PC-3 (cell line): Measurements from ENCODE around the gene PHACTR2. TPM values are rescaled to one million over a fixed set of nuclear protein-coding genes. Genes with fewer than 3 reads are reported as not detected.
"Not testable (repeated sequence)": the region's sequence is repeated elsewhere in the genome, so short reads cannot be mapped to it uniquely, and the experiment has no call there.

Source experiments
- ATAC-seq: fragments of 200-7000 bp; cut with Tn5 transposase; 2 replicates; pipeline ENCODE4 v1.9.1; 2020; ENCODE audit warnings: mild to moderate bottlenecking, moderate library complexity
- BruUV-seq: library from RNA; stranded (reverse); fragments of 400-500 nt; replicated peaks from 2 replicates; lab custom pipeline; 2021; lab: Mats Ljungman, UMichigan
- CTCF ChIA-PET: fragments of 300-600 bp; sonication (Branson Sonifier 250); formaldehyde crosslinking; loops from one replicate; lab custom pipeline; 2022; ENCODE audit warnings: antibody characterized with exemption; lab: Charles Lee
- POLR2A ChIA-PET: fragments of 300-600 bp; sonication (Branson Sonifier 250); formaldehyde crosslinking; loops from one replicate; lab custom pipeline; 2022; ENCODE audit warnings: antibody characterized with exemption; ENCODE audit not compliant: unreplicated experiment; lab: Charles Lee
- DNase-seq: peaks from one replicate; pipeline ENCODE4 v3.0.0-alpha.2; 2015
- H2AFZ ChIP-seq: fragments of 300-600 bp; sonication (generic); 2 replicates; pipeline ENCODE4 v1.6.0; 2016; ENCODE audit warnings: antibody characterized with exemption, low read length
- H3F3A ChIP-seq: fragments of 300-600 bp; sonication (generic); one replicate; pipeline ENCODE4 v1.6.0; 2017; ENCODE audit warnings: antibody characterized with exemption, low read length, control low read depth, mild to moderate bottlenecking; ENCODE audit not compliant: unreplicated experiment
- H3K27ac ChIP-seq: fragments of 300-600 bp; sonication (generic); 2 replicates; pipeline ENCODE4 v1.5.1; 2016; ENCODE audit warnings: mild to moderate bottlenecking, low read length
- H3K27me3 ChIP-seq: fragments of 300-600 bp; sonication (generic); 2 replicates; pipeline ENCODE4 v1.6.1; 2016; ENCODE audit warnings: low read length, mixed read lengths
- H3K36me3 ChIP-seq: fragments of 300-600 bp; sonication (generic); 2 replicates; pipeline ENCODE4 v1.6.1; 2016; ENCODE audit warnings: low read depth, mixed run types, low read length, mixed read lengths
- H3K4me1 ChIP-seq: fragments of 300-600 bp; sonication (generic); 2 replicates; pipeline ENCODE4 v1.5.1; 2016; ENCODE audit warnings: low read length; ENCODE audit not compliant: insufficient read depth
- H3K4me2 ChIP-seq: fragments of 300-600 bp; sonication (generic); 2 replicates; pipeline ENCODE4 v1.6.0; 2016; ENCODE audit warnings: low read length
- H3K4me3 ChIP-seq: fragments of 300-600 bp; sonication (generic); 2 replicates; pipeline ENCODE4 v1.5.1; 2016; ENCODE audit warnings: mild to moderate bottlenecking, low read length, mixed read lengths
- H3K79me2 ChIP-seq: fragments of 300-600 bp; sonication (generic); 2 replicates; pipeline ENCODE4 v1.6.1; 2017; ENCODE audit warnings: low read length, mixed read lengths
- H3K9ac ChIP-seq: fragments of 300-600 bp; sonication (generic); 2 replicates; pipeline ENCODE4 v1.6.0; 2016; ENCODE audit warnings: mild to moderate bottlenecking, low read length
- H3K9me2 ChIP-seq: fragments of 300-600 bp; sonication (generic); replicated peaks from 2 replicates; pipeline ENCODE4 v1.6.1; 2016; ENCODE audit warnings: mixed run types, low read length, mixed read lengths
- H3K9me3 ChIP-seq: fragments of 300-600 bp; sonication (generic); 2 replicates; pipeline ENCODE4 v1.6.1; 2016; ENCODE audit warnings: low read length, mixed read lengths
- H4K20me1 ChIP-seq: fragments of 300-600 bp; sonication (generic); 2 replicates; pipeline ENCODE4 v1.6.1; 2016; ENCODE audit warnings: low read length, mixed read lengths
- CTCF ChIP-seq: fragments of 300-600 bp; sonication (generic); conservative IDR thresholded peaks from 2 replicates; pipeline ENCODE4 v1.5.1; 2017; ENCODE audit warnings: antibody characterized with exemption, low read depth, mild to moderate bottlenecking, low read length
- EZH2 ChIP-seq: fragments of 300-600 bp; sonication (generic); IDR thresholded peaks from one replicate; pipeline ENCODE4 v1.6.1; 2017; ENCODE audit warnings: antibody characterized with exemption, mild to moderate bottlenecking, low read length; ENCODE audit not compliant: unreplicated experiment
- EZH2phosphoT487 ChIP-seq: fragments of 300-600 bp; sonication (generic); IDR thresholded peaks from 2 replicates; pipeline ENCODE4 v1.6.1; 2018; ENCODE audit warnings: mild to moderate bottlenecking, antibody characterized with exemption, low read length, borderline replicate concordance
- intact Hi-C: fragments of 100-400 bp; cut with micrococcal nuclease; formaldehyde crosslinking; loops from 2 replicates; pipeline ENCODE4 v1.9.0; 2023
- total RNA-seq: library from RNA; depleted of rRNA; stranded (reverse); fragments of >200 nt; gene quantifications from 2 replicates; pipeline ENCODE4 v1.2.3, GENCODE V29; 2014

PHACTR2 gene
- total RNA-seq, 1 experiment from 2014 or later, result 19.4 TPM

- not testable (repeated sequence) for BruUV-seq
Observed at GRCh38 chr6:143669483-143669882, 8.3 kb upstream of the PHACTR2 start.

GRCh38 chr6:143673669-143674068 is 4.1 kb upstream of the PHACTR2 start:
- intact Hi-C loops, result loop anchor here (5.0 to 10.0 kb wide), 3 partner anchors 96 to 331 kb away; partner anchors contain the start of genes LTV1 and PLAGL1
- Histone ChIP-seq H3K36me3 (no peaks in the 10 kb centered on the region), H3K79me2 (peaks cover 4% of the 10 kb centered on the region), H3F3A (peaks cover 9% of the 10 kb centered on the region), H4K20me1 (no peaks in the 10 kb centered on the region), H3K4me1 (peaks cover 46% of the 10 kb centered on the region), H3K9me2 (no peaks in the 10 kb centered on the region), H3K9ac (peak overlapping the region; percentile 20; the same call in 1 of the 2 replicates), H2AFZ (no peak overlapping the region), H3K27ac (peak overlapping the region; percentile 78), H3K27me3 (no peaks in the 10 kb centered on the region), H3K4me2 (peak overlapping the region; percentile 72), H3K9me3 (no peaks in the 10 kb centered on the region), H3K4me3 (peak overlapping the region; percentile 26; the same call in 1 of the 2 replicates)
- DNase-seq (peak; percentile 91), ATAC-seq (peak; percentile 77)
- ChIA-PET CTCF (no interaction called here), POLR2A (no interaction called here)
- BruUV-seq, result no TSS peak
- no peak for TF ChIP-seq EZH2
- no peak for TF ChIP-seq CTCF
- TF ChIP-seq EZH2phosphoT487, result no peak

More at GRCh38 chr6:143669483-143669882, 8.3 kb upstream of the PHACTR2 start:
- H3K9me3 ChIP-seq, ATAC-seq, H3K9ac ChIP-seq, H4K20me1 ChIP-seq, H2AFZ ChIP-seq, H3K36me3 ChIP-seq, H3K27ac ChIP-seq, CTCF ChIA-PET, POLR2A ChIA-PET, H3K4me3 ChIP-seq, H3F3A ChIP-seq, H3K27me3 ChIP-seq, H3K79me2 ChIP-seq, intact Hi-C loops, H3K9me2 ChIP-seq, DNase-seq, H3K4me2 ChIP-seq: not testable (repeated sequence)
- H3K4me1 ChIP-seq, result peaks cover 17% of the 10 kb centered on the region

- intact Hi-C loops, result loop anchor here (5.0 to 10.0 kb wide), 3 partner anchors 97 to 330 kb away; partner anchors contain the start of genes LTV1 and PLAGL1
- DNase-seq (no peak), ATAC-seq (no peak)
- ChIA-PET CTCF (no interaction called here), POLR2A (no interaction called here)
- no peaks in the 10 kb centered on the region for H3K36me3 ChIP-seq
- no peaks in the 10 kb centered on the region for H3K9me3 ChIP-seq
- H4K20me1 ChIP-seq, result no peaks in the 10 kb centered on the region
- H3K4me3 ChIP-seq, result no peak overlapping the region; the same call in 1 of the 2 replicates
- H3K27ac ChIP-seq, result peak overlapping the region; percentile 78
- TF ChIP-seq EZH2phosphoT487 (no peak), CTCF (no peak), EZH2 (no peak)
- peaks cover 15% of the 10 kb centered on the region for H3K79me2 ChIP-seq
- H2AFZ ChIP-seq, result no peak overlapping the region
- BruUV-seq, result no TSS peak
- H3K27me3 ChIP-seq, result no peaks in the 10 kb centered on the region
- H3K9ac ChIP-seq, result no peak overlapping the region
- peaks cover 9% of the 10 kb centered on the region for H3F3A ChIP-seq
- peak overlapping the region; percentile 72 for H3K4me2 ChIP-seq
- H3K9me2 ChIP-seq, result no peaks in the 10 kb centered on the region
- H3K4me1 ChIP-seq, result peaks cover 54% of the 10 kb centered on the region
Observed at GRCh38 chr6:143674483-143675381, 3.0 kb upstream of the PHACTR2 start.
